Natural killer cell (primary cell): Measurements from ENCODE around the gene ARMH3. TPM values are rescaled to one million over a fixed set of nuclear protein-coding genes. Genes with fewer than 3 reads are reported as not detected.

ENCODE experiments used
- ATAC-seq, 3 donors: fragments of 150-1000 bp in 2 of 3; fragments of 200-7000 bp in 1 of 3; cut with Tn5 transposase; 1 replicate in 1 of 3; 2 replicates in 2 of 3; pipeline ENCODE4 v1.10.0; 2021; ENCODE audit warnings: mild to moderate bottlenecking in 2 of 3, moderate library complexity in 2 of 3
- DNase-seq, 2 donors: peaks; one replicate each; pipeline versions ENCODE4 v3.0.0 to v3.0.0-alpha.2; 2013 to 2021; ENCODE audit warnings: mixed read lengths in 1 of 2
- H3K27ac ChIP-seq: one replicate; pipeline ENCODE4 v1.5.1; 2013; ENCODE audit warnings: mild to moderate bottlenecking, low read length
- H3K27me3 ChIP-seq: one replicate; pipeline ENCODE4 v1.6.1; 2013; ENCODE audit warnings: low read length; ENCODE audit not compliant: control insufficient read depth, insufficient read depth
- H3K36me3 ChIP-seq: one replicate; pipeline ENCODE4 v1.6.1; 2013; ENCODE audit warnings: low read length; ENCODE audit not compliant: control insufficient read depth, insufficient read depth
- H3K4me1 ChIP-seq: one replicate; pipeline ENCODE4 v1.6.1; 2013; ENCODE audit warnings: low read length; ENCODE audit not compliant: control insufficient read depth, insufficient read depth
- H3K4me3 ChIP-seq: one replicate; pipeline ENCODE4 v1.5.1; 2013; ENCODE audit warnings: low read length
- H3K9me3 ChIP-seq: one replicate; pipeline ENCODE4 v1.6.1; 2013; ENCODE audit warnings: low read length; ENCODE audit not compliant: control insufficient read depth, insufficient read depth
- H3K27ac Mint-ChIP-seq, 2 donors: one replicate each; pipeline ENCODE4 v1.8.0; 2022; ENCODE audit warnings: mild to moderate bottlenecking in 2 of 2, mixed read lengths in 2 of 2, moderate library complexity in 1 of 2
- H3K27me3 Mint-ChIP-seq, 2 donors: one replicate each; pipeline ENCODE4 v1.8.0; 2022; ENCODE audit warnings: low read depth in 2 of 2, mixed read lengths in 2 of 2
- H3K36me3 Mint-ChIP-seq: one replicate; pipeline ENCODE4 v1.8.0; 2022; ENCODE audit warnings: mixed read lengths
- H3K4me1 Mint-ChIP-seq, 2 donors: one replicate each; pipeline ENCODE4 v1.8.0; 2022; ENCODE audit warnings: mixed read lengths in 2 of 2
- H3K4me3 Mint-ChIP-seq: one replicate; pipeline ENCODE4 v1.8.0; 2022; ENCODE audit warnings: mild to moderate bottlenecking, moderate library complexity, mixed read lengths
- H3K9me3 Mint-ChIP-seq, 2 donors: one replicate each; pipeline ENCODE4 v1.8.0; 2022; ENCODE audit warnings: mixed read lengths in 2 of 2
- CTCF ChIP-seq: fragments of 200-600 bp; IDR thresholded peaks from one replicate; pipeline ENCODE4 v1.8.0; 2022; ENCODE audit warnings: antibody characterized with exemption
- WGBS: methylation state at CpG from one replicate; pipeline ENCODE4 v1.1.7; 2013; ENCODE audit warnings: missing lambda C conversion rate; ENCODE audit not compliant: insufficient coverage; 5-methylcytosine and 5-hydroxymethylcytosine counted together
- intact Hi-C: fragments of 100-400 bp; cut with micrococcal nuclease; formaldehyde crosslinking; loops from one replicate; pipeline ENCODE4 v1.14.2; 2022
- total RNA-seq, 4 donors: library from RNA; stranded (reverse); fragments of 120-200 nt in 1 of 4; gene quantifications; one replicate each; pipeline versions ENCODE4 v1.2.3 to v1.2.4, GENCODE V29; 2013 to 2022

The ARMH3 gene
- total RNA-seq, 3 donors from 2014 or later (not counting 1 experiment from before 2014, with no cell fraction given): 29.9 to 38.9 (median 35.4) TPM

DNA sequence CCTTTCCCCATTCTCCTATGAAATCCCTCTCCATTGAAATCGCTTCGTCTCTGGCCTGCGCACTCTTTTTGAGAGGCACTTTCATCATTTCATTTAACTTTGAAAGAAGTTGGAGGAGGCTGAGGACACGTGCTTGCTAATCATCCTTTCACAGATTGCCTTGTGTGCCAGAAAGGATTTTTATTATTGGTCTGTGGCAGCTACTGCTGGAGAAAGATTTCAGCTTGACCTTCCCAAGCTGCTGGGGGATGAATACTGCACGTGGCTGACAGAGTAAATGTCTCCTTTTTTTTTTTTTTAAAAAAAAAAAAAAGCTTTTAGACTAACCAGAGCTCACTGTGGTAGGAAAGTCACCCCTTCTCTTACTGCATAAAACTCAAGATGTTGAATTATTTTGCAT, 168.2 kb downstream of the ARMH3 start:
- Histone ChIP-seq H3K27ac (no peak overlapping the region), H3K4me3 (no peak overlapping the region), H3K4me1 (no peaks in the 10 kb centered on the region), H3K27me3 (no peaks in the 10 kb centered on the region), H3K36me3 (peaks cover 7% of the 10 kb centered on the region), H3K9me3 (no peaks in the 10 kb centered on the region)
- intact Hi-C loops: no loop called here
- no peak overlapping the region for H3K4me3 Mint-ChIP-seq
- DNase-seq (no peak), ATAC-seq (no peak)
- no peaks in the 10 kb centered on the region for H3K27me3 Mint-ChIP-seq
- H3K27ac Mint-ChIP-seq: no peak overlapping the region
- H3K36me3 Mint-ChIP-seq: no peaks in the 10 kb centered on the region
- no peak for TF ChIP-seq CTCF
- peaks cover 0 to 17% of the 10 kb centered on the region in 2 donors for H3K4me1 Mint-ChIP-seq
- H3K9me3 Mint-ChIP-seq: no peaks in the 10 kb centered on the region
- 100% methylated on average over 4 of the region's 5 CpGs for WGBS

DNA sequence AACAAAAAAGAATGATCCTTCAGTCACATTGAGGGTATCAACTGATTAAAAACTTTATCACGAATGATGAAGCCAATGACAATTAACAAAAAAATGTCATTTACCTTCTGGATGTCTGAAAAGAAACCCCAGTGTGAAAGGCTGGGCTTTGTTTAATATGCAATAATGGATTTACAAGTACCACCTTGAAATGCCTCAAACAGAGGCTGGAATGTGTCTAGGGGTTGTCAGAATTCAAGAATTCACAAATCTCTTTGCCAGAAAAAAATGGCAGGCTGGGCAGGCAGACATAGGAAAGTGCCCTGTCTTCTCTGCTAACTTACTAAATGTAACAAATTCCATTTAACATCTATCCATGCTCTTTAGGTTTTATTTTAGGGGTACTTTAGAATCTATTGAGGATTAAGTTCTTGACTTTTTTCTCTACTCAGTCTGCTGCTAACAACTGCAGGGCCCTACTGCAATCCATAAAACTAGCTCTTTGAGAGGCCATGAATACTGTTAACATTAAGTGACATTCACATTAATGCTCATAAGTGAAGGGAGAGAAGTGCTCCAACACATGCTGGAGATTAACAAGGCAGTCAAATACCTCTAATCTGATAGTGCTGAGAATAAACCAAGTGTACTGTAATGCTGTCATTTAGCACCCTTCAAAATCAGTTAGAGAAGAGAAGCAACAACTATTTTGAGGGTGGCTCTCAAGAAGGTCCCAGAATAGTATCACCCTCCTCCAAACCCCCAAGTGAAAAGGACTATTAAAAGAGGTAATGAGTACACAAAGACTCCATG, 169.3 kb downstream of the ARMH3 start:
- no peaks in the 10 kb centered on the region for H3K27me3 Mint-ChIP-seq
- no peak overlapping the region for H3K4me3 ChIP-seq
- H3K27me3 ChIP-seq: no peaks in the 10 kb centered on the region
- no peaks in the 10 kb centered on the region for H3K9me3 ChIP-seq
- intact Hi-C loops: no loop called here
- ATAC-seq (no peak), DNase-seq (no peak)
- peaks cover 3 to 20% of the 10 kb centered on the region in 2 donors for H3K4me1 Mint-ChIP-seq
- no peaks in the 10 kb centered on the region for H3K36me3 Mint-ChIP-seq
- no peak overlapping the region for H3K27ac ChIP-seq
- WGBS: no CpG with 5 or more reads among the region's 1 CpG
- peaks cover 7% of the 10 kb centered on the region for H3K36me3 ChIP-seq
- no peak overlapping the region for H3K4me3 Mint-ChIP-seq
- no peak overlapping the region for H3K27ac Mint-ChIP-seq
- H3K9me3 Mint-ChIP-seq: no peaks in the 10 kb centered on the region
- no peak for TF ChIP-seq CTCF
- no peaks in the 10 kb centered on the region for H3K4me1 ChIP-seq

DNA sequence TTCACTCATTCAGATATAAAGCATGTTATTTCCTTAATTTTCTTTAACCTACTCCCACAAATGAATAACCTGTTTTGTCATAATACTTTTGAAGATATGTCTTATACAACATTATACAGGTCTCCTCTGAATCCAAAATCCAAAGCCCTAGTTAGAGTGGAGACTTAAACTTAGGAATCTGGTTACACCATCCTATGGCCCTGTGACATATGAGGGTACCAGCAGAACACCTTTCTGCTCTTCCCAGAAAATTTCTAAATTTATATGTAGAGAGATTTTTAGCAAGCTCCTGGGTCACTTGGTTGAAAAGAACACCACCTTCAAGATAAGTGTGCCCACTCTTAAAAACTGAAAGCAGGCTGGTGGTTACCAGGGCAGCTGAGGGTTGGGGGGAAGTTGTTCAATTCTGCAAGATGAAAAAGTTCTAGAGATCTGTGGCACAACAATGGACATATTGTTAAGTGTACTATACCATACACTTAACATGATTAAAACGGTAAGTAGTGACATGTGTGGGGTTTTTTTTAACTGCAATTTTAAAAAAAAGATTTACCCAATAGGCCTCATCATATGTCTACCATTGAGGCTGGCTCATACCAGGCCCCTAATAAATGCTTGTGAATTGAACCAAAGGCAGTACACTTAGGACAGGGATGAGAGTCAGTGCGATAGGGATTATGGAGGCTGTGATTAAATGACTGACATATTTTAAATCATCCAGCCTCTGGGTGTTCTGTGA, 174.8 kb downstream of the ARMH3 start:
- no peak for TF ChIP-seq CTCF
- Histone ChIP-seq H3K27ac (no peak overlapping the region), H3K36me3 (peaks cover 3% of the 10 kb centered on the region), H3K27me3 (no peaks in the 10 kb centered on the region), H3K9me3 (no peaks in the 10 kb centered on the region), H3K4me1 (no peaks in the 10 kb centered on the region), H3K4me3 (no peak overlapping the region)
- Mint-ChIP-seq H3K36me3 (no peaks in the 10 kb centered on the region), H3K4me3 (no peak overlapping the region), H3K27me3 (no peaks in the 10 kb centered on the region), H3K27ac (peak overlapping the region in 1 of 2 donors; percentile 40), H3K4me1 (peaks cover 5 to 15% of the 10 kb centered on the region in 2 donors), H3K9me3 (no peaks in the 10 kb centered on the region)
- intact Hi-C loops: no loop called here
- 100% methylated on average over 1 of the region's 2 CpGs for WGBS
- ATAC-seq (no peak), DNase-seq (no peak)
